Ascending aorta (tissue), 2 donors: Measurements from ENCODE around the gene CAMK2D. TPM values are rescaled to one million over a fixed set of nuclear protein-coding genes. Genes with fewer than 3 reads are reported as not detected.

ENCODE experiments used
- DNase-seq, 2 donors: peaks; one replicate each; pipeline ENCODE4 v3.0.0-alpha.2; 2019; ENCODE audit warnings: low spot score in 2 of 2
- H3K27ac ChIP-seq, 2 donors: fragments of 200-600 bp; sonication (generic); one replicate each; pipeline ENCODE4 v1.5.1; 2016 to 2017; ENCODE audit warnings: mild to moderate bottlenecking in 1 of 2
- H3K27me3 ChIP-seq: fragments of 200-600 bp; sonication (generic); one replicate; pipeline ENCODE4 v1.5.1; 2017
- H3K36me3 ChIP-seq, 2 donors: fragments of 200-600 bp; sonication (generic); one replicate each; pipeline ENCODE4 v1.5.1; 2016
- H3K4me1 ChIP-seq, 2 donors: fragments of 200-600 bp; sonication (generic); one replicate each; pipeline ENCODE4 v1.5.1; 2016 to 2017; ENCODE audit warnings: mild to moderate bottlenecking in 1 of 2
- H3K4me3 ChIP-seq, 2 donors: fragments of 200-600 bp; sonication (generic); one replicate each; pipeline ENCODE4 v1.5.1; 2016 to 2017; ENCODE audit warnings: mild to moderate bottlenecking in 1 of 2
- H3K9me3 ChIP-seq, 2 donors: fragments of 200-600 bp; sonication (generic); one replicate each; pipeline ENCODE4 v1.5.1; 2016
- CTCF ChIP-seq, 3 experiments: fragments of 200-600 bp in 2 of 3; fragments of 450-650 bp in 1 of 3; sonication (generic) in 2 of 3; IDR thresholded peaks; one replicate each; pipeline ENCODE4 v1.5.1; 2016 to 2019; ENCODE audit warnings: antibody characterized with exemption in 3 of 3, mild to moderate bottlenecking in 1 of 3, moderate library complexity in 1 of 3
- intact Hi-C: fragments of 100-400 bp; cut with DNase I; formaldehyde crosslinking; loops from one replicate; pipeline ENCODE4 v1.15.1; 2023
- total RNA-seq: library from RNA; depleted of rRNA; stranded (reverse); fragments of >200 nt; gene quantifications from one replicate; pipeline ENCODE4 v1.1.0, GENCODE V29; 2016

The CAMK2D gene
- total RNA-seq, 1 donor from 2014 or later, result 23.8 TPM

DNA sequence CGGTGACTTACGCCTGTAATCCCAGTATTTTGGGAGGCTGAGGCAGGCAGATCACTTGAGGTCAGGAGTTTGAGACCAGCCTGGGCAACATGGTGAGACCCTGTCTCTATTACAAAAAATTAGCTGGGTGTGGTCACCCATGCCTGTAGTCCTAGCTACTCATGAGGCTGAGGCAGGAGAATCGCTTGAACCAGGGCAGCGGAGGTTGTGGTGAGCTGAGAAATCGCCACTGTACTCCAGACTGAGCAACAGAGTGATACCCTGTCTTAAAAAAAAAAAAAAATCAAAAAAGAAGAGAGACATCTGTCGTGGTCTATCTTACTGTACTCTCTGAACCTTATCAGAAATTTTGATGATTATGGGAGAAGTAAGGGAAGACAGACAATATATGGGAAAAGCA is 144.3 kb downstream of the CAMK2D start:
- Histone ChIP-seq H3K27me3 (no peaks in the 10 kb centered on the region), H3K4me1 (peaks cover 3 to 4% of the 10 kb centered on the region in 2 donors), H3K36me3 (no peaks in the 10 kb centered on the region), H3K4me3 (no peak overlapping the region), H3K9me3 (no peaks in the 10 kb centered on the region), H3K27ac (no peak overlapping the region)
- no peak for TF ChIP-seq CTCF (IDR thresholded peaks at IDR 0.05)
- intact Hi-C loops, result no loop called here
- DNase-seq, result no peak

DNA sequence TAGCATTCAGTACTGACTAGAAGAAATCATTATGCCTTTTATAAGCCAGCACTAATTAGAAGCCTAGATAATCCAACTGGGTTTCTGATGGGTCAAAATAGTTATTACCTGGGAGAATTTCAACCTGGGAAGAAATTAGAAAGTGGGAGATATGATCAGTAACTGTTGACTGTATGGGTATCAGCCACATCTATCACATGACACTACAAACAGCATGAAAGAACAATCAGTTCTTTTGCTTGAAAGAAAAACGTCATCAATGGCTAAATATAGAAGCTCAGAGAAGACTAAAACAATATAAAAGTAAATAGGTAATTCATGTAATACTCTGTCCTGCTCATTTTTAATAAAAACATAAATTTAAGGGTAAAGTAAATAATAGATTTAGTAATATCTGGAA is 145.1 kb downstream of the CAMK2D start:
- no peak overlapping the region for H3K27ac ChIP-seq
- intact Hi-C loops, result no loop called here
- DNase-seq, result no peak
- peaks cover 3 to 4% of the 10 kb centered on the region in 2 donors for H3K4me1 ChIP-seq
- H3K4me3 ChIP-seq, result no peak overlapping the region
- no peaks in the 10 kb centered on the region for H3K36me3 ChIP-seq
- no peaks in the 10 kb centered on the region for H3K27me3 ChIP-seq
- H3K9me3 ChIP-seq, result no peaks in the 10 kb centered on the region
- TF ChIP-seq CTCF (IDR thresholded peaks at IDR 0.05), result no peak

DNA sequence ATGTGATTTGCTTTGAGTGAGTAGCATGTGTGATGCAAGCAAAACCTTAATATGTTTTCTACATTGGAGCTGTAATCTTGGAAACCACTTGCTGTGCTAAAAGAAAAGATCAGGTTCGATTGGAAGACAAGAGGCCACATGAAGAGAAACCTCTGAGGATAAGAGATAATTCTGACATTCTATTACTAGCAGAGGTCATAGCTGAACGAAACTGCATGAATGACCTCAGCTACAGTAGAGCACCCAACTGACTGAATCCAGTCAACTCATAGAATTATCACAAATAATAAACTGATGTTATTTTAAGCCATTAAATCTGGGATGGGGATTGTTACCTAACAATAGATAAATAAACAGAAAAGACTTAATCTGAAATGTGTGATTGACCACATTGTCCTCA is 147.1 kb downstream of the CAMK2D start:
- Histone ChIP-seq H3K27ac (no peak overlapping the region), H3K4me1 (peaks cover 3 to 4% of the 10 kb centered on the region in 2 donors), H3K4me3 (no peak overlapping the region), H3K36me3 (no peaks in the 10 kb centered on the region), H3K27me3 (no peaks in the 10 kb centered on the region), H3K9me3 (no peaks in the 10 kb centered on the region)
- intact Hi-C loops, result no loop called here
- no peak for DNase-seq
- no peak for TF ChIP-seq CTCF (IDR thresholded peaks at IDR 0.05)

- H3K27ac ChIP-seq, result no peak overlapping the region
- intact Hi-C loops, result no loop called here
- no peak for TF ChIP-seq CTCF (IDR thresholded peaks at IDR 0.05)
These were observed 148.0 kb downstream of the CAMK2D start for GRCh38 chr4:113613503-113613902.

GRCh38 chr4:113610537-113610936 is 151.0 kb downstream of the CAMK2D start:
- Histone ChIP-seq H3K27me3 (no peaks in the 10 kb centered on the region), H3K27ac (no peak overlapping the region), H3K4me3 (no peak overlapping the region), H3K4me1 (peaks cover 0 to 4% of the 10 kb centered on the region in 2 donors), H3K36me3 (no peaks in the 10 kb centered on the region), H3K9me3 (no peaks in the 10 kb centered on the region)
- TF ChIP-seq CTCF (IDR thresholded peaks at IDR 0.05), result no peak
- intact Hi-C loops, result no loop called here
- DNase-seq, result no peak

More at GRCh38 chr4:113613503-113613902, 148.0 kb downstream of the CAMK2D start:
- Histone ChIP-seq H3K9me3 (no peaks in the 10 kb centered on the region), H3K4me1 (peaks cover 2 to 4% of the 10 kb centered on the region in 2 donors), H3K4me3 (no peak overlapping the region), H3K27me3 (no peaks in the 10 kb centered on the region), H3K36me3 (no peaks in the 10 kb centered on the region)
- no peak for DNase-seq

- Histone ChIP-seq H3K27me3 (no peaks in the 10 kb centered on the region), H3K9me3 (no peaks in the 10 kb centered on the region), H3K27ac (no peak overlapping the region), H3K36me3 (no peaks in the 10 kb centered on the region), H3K4me1 (peaks cover 0 to 8% of the 10 kb centered on the region in 2 donors), H3K4me3 (no peak overlapping the region)
- TF ChIP-seq CTCF (IDR thresholded peaks at IDR 0.05), result no peak
- intact Hi-C loops, result no loop called here
- DNase-seq, result no peak
These were observed 153.5 kb downstream of the CAMK2D start for GRCh38 chr4:113607998-113608397.
